Measurements from ENCODE around the gene ANO4. TPM values are rescaled to one million over a fixed set of nuclear protein-coding genes. Genes with fewer than 3 reads are reported as not detected.

ANO4 gene
- polyA plus RNA-seq, 1 donor (not counting 4 experiments of a cell fraction or from before 2014, with no cell fraction given), result 18.1 TPM

DNA sequence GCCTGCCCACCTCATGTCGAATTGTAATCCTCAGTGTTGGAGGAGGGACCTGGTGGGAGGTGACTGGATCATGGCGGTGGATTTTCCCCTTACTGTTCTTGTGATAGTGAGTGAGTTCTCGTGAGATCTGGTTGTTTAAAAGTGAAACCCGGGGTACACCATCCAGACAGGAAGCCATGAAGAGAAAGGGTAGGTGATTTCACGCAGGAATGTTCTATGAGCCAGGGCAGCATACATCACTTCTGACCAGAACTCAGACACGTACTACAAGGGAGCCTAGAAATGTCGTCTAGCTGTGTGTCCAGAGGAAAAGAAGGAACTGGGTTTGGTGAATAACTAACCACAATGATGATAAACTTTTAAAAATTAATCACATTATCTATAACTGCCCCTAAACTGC lies 80.6 kb downstream of the ANO4 start:
- no peaks in the 10 kb centered on the region for H3K27me3 ChIP-seq (ENCODE audit: control insufficient read depth, extremely low read depth, insufficient read depth, low read length)
- H3K9ac ChIP-seq (ENCODE audit: control insufficient read depth, extremely low read depth, insufficient read depth, low read length), result no peak overlapping the region
- dilution Hi-C loops (cut with MboI; ENCODE audit: extremely low pct_ligation_motif_present, low sequenced_read_pairs), result no loop called here
- no peak overlapping the region for H3K4me2 ChIP-seq (ENCODE audit: control insufficient read depth, extremely low read depth, insufficient read depth, low read depth, low read length)
- H3K27ac ChIP-seq (ENCODE audit: control insufficient read depth, insufficient read depth, low read length), result no peak overlapping the region
- no peaks in the 10 kb centered on the region for H4K20me1 ChIP-seq (ENCODE audit: control insufficient read depth, extremely low read depth, insufficient read depth, low read length)
- TF ChIP-seq EZH2 (IDR thresholded peaks at IDR 0.05; ENCODE audit: low read length) (no peak), CTCF (optimal IDR thresholded peaks at IDR 0.05 in 1 of 3, IDR thresholded peaks at IDR 0.05 in 1 of 3, conservative IDR thresholded peaks at IDR 0.05 in 1 of 3; ENCODE audit: extremely low read depth in 1 of 3, insufficient read depth in 2 of 3, low read length in 3 of 3) (no peak)
- no peaks in the 10 kb centered on the region for H3K9me3 ChIP-seq (ENCODE audit: control insufficient read depth, low read depth, low read length)
- no peaks in the 10 kb centered on the region for H3K4me1 ChIP-seq (ENCODE audit: control insufficient read depth, extremely low read depth, insufficient read depth, low read length)
- no peak for FAIRE-seq
- DNase-seq (ENCODE audit: low read depth, low spot score), result no peak
- H3K9me1 ChIP-seq (ENCODE audit: control insufficient read depth, extremely low read depth, insufficient read depth, low read length), result no peaks in the 10 kb centered on the region
- no peak overlapping the region for H2AFZ ChIP-seq (ENCODE audit: control insufficient read depth, low read length)
- H3K4me3 ChIP-seq (ENCODE audit: control insufficient read depth in 2 of 3, extremely low read depth in 1 of 3, insufficient read depth in 2 of 3, low read depth in 1 of 3, low read length in 3 of 3), result no peak overlapping the region
- H3K79me2 ChIP-seq (ENCODE audit: control insufficient read depth, insufficient read depth, low read length), result no peaks in the 10 kb centered on the region
- H3K36me3 ChIP-seq (ENCODE audit: control insufficient read depth in 2 of 2, extremely low read depth in 1 of 2, insufficient read depth in 2 of 2, low read length in 2 of 2), result no peaks in the 10 kb centered on the region

DNA sequence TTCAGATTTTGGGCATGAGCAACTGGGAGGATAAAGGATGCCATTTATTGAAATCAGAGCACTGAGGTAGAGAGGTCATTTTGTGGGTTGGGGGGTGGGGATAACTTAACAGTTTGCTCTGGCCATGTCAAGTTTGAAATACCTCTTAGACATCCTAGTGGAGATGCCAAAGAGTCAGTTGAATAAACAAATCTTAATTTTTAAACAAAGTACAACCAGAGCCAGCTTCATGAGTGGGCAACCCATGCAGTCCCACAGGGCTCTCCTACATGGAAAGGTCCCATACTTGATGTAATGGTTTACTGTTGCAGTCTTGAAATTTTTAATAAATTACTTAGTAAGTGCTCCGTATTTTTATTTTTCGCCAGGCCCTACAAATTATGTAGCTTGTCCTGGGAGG lies 81.2 kb downstream of the ANO4 start:
- Histone ChIP-seq H3K9me3 (ENCODE audit: control insufficient read depth, low read depth, low read length) (no peaks in the 10 kb centered on the region), H3K4me3 (ENCODE audit: control insufficient read depth in 2 of 3, extremely low read depth in 1 of 3, insufficient read depth in 2 of 3, low read depth in 1 of 3, low read length in 3 of 3) (no peak overlapping the region), H3K9me1 (ENCODE audit: control insufficient read depth, extremely low read depth, insufficient read depth, low read length) (no peaks in the 10 kb centered on the region), H2AFZ (ENCODE audit: control insufficient read depth, low read length) (no peak overlapping the region), H4K20me1 (ENCODE audit: control insufficient read depth, extremely low read depth, insufficient read depth, low read length) (no peaks in the 10 kb centered on the region), H3K27me3 (ENCODE audit: control insufficient read depth, extremely low read depth, insufficient read depth, low read length) (no peaks in the 10 kb centered on the region), H3K27ac (ENCODE audit: control insufficient read depth, insufficient read depth, low read length) (no peak overlapping the region), H3K4me1 (ENCODE audit: control insufficient read depth, extremely low read depth, insufficient read depth, low read length) (no peaks in the 10 kb centered on the region), H3K9ac (ENCODE audit: control insufficient read depth, extremely low read depth, insufficient read depth, low read length) (no peak overlapping the region), H3K79me2 (ENCODE audit: control insufficient read depth, insufficient read depth, low read length) (no peaks in the 10 kb centered on the region), H3K4me2 (ENCODE audit: control insufficient read depth, extremely low read depth, insufficient read depth, low read depth, low read length) (no peak overlapping the region), H3K36me3 (ENCODE audit: control insufficient read depth in 2 of 2, extremely low read depth in 1 of 2, insufficient read depth in 2 of 2, low read length in 2 of 2) (no peaks in the 10 kb centered on the region)
- no peak for FAIRE-seq
- dilution Hi-C loops (cut with MboI; ENCODE audit: extremely low pct_ligation_motif_present, low sequenced_read_pairs), result no loop called here
- TF ChIP-seq EZH2 (IDR thresholded peaks at IDR 0.05; ENCODE audit: low read length) (no peak), CTCF (optimal IDR thresholded peaks at IDR 0.05 in 1 of 3, IDR thresholded peaks at IDR 0.05 in 1 of 3, conservative IDR thresholded peaks at IDR 0.05 in 1 of 3; ENCODE audit: extremely low read depth in 1 of 3, insufficient read depth in 2 of 3, low read length in 3 of 3) (no peak)
- no peak for DNase-seq (ENCODE audit: low read depth, low spot score)

Data from keratinocyte (primary cell).